DOHH2 (cell line): ENCODE results near the gene ADRA2A.

Source experiments
- H3F3A ChIP-seq: fragments of 200-600 bp; sonication (generic), shearing (Covaris generic); 2 replicates; pipeline ENCODE4 v1.6.0; 2016; ENCODE audit warnings: antibody characterized with exemption, mild to moderate bottlenecking; ENCODE audit not compliant: control insufficient read depth, insufficient read depth
- H3K27ac ChIP-seq: fragments of 200-600 bp; sonication (generic); 2 replicates; pipeline ENCODE4 v1.5.1; 2014; ENCODE audit warnings: low read depth, mild to moderate bottlenecking, low read length, moderate library complexity
- H3K27me3 ChIP-seq: fragments of 200-600 bp; sonication (generic); 2 replicates; pipeline ENCODE4 v1.6.1; 2014; ENCODE audit warnings: mild to moderate bottlenecking, low read length, mixed read lengths; ENCODE audit not compliant: control insufficient read depth
- H3K36me3 ChIP-seq: fragments of 200-600 bp; sonication (generic); 2 replicates; pipeline ENCODE4 v1.6.1; 2014; ENCODE audit warnings: mild to moderate bottlenecking, low read length, moderate library complexity, mixed read lengths; ENCODE audit not compliant: control insufficient read depth
- H3K4me1 ChIP-seq: fragments of 200-600 bp; sonication (generic); 2 replicates; pipeline ENCODE4 v1.6.1; 2014; ENCODE audit warnings: mild to moderate bottlenecking, low read length, mixed read lengths; ENCODE audit not compliant: control insufficient read depth
- H3K4me2 ChIP-seq: fragments of 200-600 bp; sonication (generic); 2 replicates; pipeline ENCODE4 v1.6.0; 2014; ENCODE audit warnings: mild to moderate bottlenecking, low read length, moderate library complexity
- H3K4me3 ChIP-seq: fragments of 200-600 bp; sonication (generic); 2 replicates; pipeline ENCODE4 v1.5.1; 2014; ENCODE audit warnings: mild to moderate bottlenecking, low read length, mixed read lengths
- H3K79me2 ChIP-seq: fragments of 200-600 bp; sonication (generic); 2 replicates; pipeline ENCODE4 v1.6.1; 2014; ENCODE audit warnings: mild to moderate bottlenecking, low read length, mixed read lengths; ENCODE audit not compliant: control insufficient read depth
- H3K9me2 ChIP-seq: fragments of 200-600 bp; sonication (generic); replicated peaks from 2 replicates; pipeline ENCODE4 v1.6.1; 2014; ENCODE audit warnings: mild to moderate bottlenecking, low read length, mixed read lengths; ENCODE audit not compliant: control insufficient read depth
- H3K9me3 ChIP-seq: fragments of 200-600 bp; sonication (generic); 2 replicates; pipeline ENCODE4 v1.6.1; 2014; ENCODE audit warnings: antibody characterized with exemption, low read length, mixed read lengths; ENCODE audit not compliant: control insufficient read depth, insufficient read depth
- H4K20me1 ChIP-seq: fragments of 200-600 bp; sonication (generic); 2 replicates; pipeline ENCODE4 v1.6.0; 2014; ENCODE audit warnings: low read depth, mild to moderate bottlenecking, antibody characterized with exemption, low read length, moderate library complexity; ENCODE audit not compliant: control insufficient read depth, insufficient read depth
- CTCF ChIP-seq: fragments of 200-600 bp; sonication (generic); IDR thresholded peaks from one replicate; pipeline ENCODE4 v1.5.1; 2014; ENCODE audit warnings: antibody characterized with exemption, mild to moderate bottlenecking, low read depth, low read length; ENCODE audit not compliant: poor library complexity, severe bottlenecking
- EZH2phosphoT487 ChIP-seq: fragments of 200-600 bp; sonication (generic); IDR thresholded peaks from 2 replicates; pipeline ENCODE4 v1.6.1; 2017; ENCODE audit warnings: borderline replicate concordance, mild to moderate bottlenecking, antibody characterized with exemption, low read length, moderate library complexity, mixed read lengths

ADRA2A gene

DNA sequence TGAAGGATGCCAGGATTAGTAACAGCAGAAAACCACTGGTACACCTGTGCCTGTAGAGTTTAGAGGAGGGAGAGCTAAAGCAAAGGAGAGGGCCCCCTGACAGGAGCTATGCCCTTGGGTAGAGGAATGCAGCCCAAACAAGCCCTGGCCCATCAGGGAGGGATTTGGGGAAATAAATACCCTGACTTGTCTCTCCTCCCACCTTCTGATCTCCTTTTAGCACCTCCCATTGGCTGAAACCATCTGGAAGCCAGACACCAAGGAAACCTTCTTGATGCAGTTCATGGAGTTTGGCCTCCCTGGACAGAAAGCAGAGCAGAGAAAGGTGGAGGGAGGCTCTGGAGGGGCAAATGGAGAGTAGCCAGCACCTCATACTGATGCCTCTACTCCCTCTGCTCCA lies 45.3 kb downstream of the ADRA2A start:
- Histone ChIP-seq H3K4me3 (no peak overlapping the region), H3K4me1 (no peaks in the 10 kb centered on the region), H3K79me2 (no peaks in the 10 kb centered on the region), H3F3A (no peaks in the 10 kb centered on the region), H3K9me2 (no peaks in the 10 kb centered on the region), H4K20me1 (no peaks in the 10 kb centered on the region), H3K27ac (no peak overlapping the region), H3K36me3 (no peaks in the 10 kb centered on the region), H3K4me2 (no peak overlapping the region), H3K9me3 (no peaks in the 10 kb centered on the region), H3K27me3 (0 out of 2 replicates have a peak, but pooled peaks cover 8% of the 10 kb centered on the region)
- TF ChIP-seq EZH2phosphoT487 (no peak), CTCF (no peak)

DNA sequence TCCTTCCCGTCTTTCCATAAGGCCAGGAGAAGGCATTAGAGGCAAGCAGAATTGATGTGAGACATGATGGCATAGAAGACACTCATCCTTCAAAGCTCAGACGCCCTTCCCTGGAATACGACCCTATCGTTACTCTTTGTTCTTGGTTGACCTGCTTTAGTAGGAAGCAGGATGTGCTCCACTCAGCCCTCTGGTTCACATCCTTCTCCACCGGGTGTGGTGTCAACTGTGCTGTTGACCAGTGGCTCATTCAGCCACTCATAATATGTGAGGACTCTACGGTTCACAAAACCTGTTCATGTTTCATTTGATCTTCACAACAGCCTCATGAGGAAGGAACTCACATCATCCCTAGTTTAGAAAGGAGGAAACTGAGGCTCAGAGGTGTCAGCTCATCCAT lies 47.1 kb downstream of the ADRA2A start:
- H3K9me2 ChIP-seq, result no peaks in the 10 kb centered on the region
- H3K36me3 ChIP-seq, result no peaks in the 10 kb centered on the region
- no peak overlapping the region for H3K27ac ChIP-seq
- TF ChIP-seq CTCF (no peak), EZH2phosphoT487 (no peak)
- no peaks in the 10 kb centered on the region for H4K20me1 ChIP-seq
- no peaks in the 10 kb centered on the region for H3K9me3 ChIP-seq
- H3K27me3 ChIP-seq, result 0 out of 2 replicates have a peak, but pooled peaks cover 8% of the 10 kb centered on the region
- H3K79me2 ChIP-seq, result no peaks in the 10 kb centered on the region
- H3K4me1 ChIP-seq, result no peaks in the 10 kb centered on the region
- no peak overlapping the region for H3K4me3 ChIP-seq
- no peaks in the 10 kb centered on the region for H3F3A ChIP-seq
- no peak overlapping the region for H3K4me2 ChIP-seq

DNA sequence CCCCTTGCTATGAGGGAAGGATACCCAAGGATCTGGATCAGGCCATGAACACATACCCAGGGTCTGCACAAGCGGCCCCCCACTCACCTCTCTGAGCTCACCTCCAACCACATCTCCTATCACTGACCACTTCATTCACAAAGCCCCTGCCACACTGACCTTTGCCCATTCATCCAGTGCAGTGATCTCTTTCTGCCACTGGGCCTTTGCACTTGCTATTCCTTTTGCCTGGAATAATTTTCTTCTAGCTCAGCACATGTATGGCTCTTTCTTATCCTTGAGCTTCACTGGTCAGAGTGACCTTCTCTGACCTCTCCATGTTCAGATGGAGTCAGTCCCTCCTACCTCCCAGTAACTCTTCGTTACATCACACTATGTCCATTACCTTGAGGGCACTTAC lies 48.3 kb downstream of the ADRA2A start:
- no peak overlapping the region for H3K4me3 ChIP-seq
- H3K9me3 ChIP-seq, result no peaks in the 10 kb centered on the region
- H3K9me2 ChIP-seq, result no peaks in the 10 kb centered on the region
- no peaks in the 10 kb centered on the region for H3K36me3 ChIP-seq
- no peaks in the 10 kb centered on the region for H3K79me2 ChIP-seq
- no peaks in the 10 kb centered on the region for H4K20me1 ChIP-seq
- TF ChIP-seq CTCF (no peak), EZH2phosphoT487 (no peak)
- H3K27ac ChIP-seq, result no peak overlapping the region
- no peak overlapping the region for H3K4me2 ChIP-seq
- H3K27me3 ChIP-seq, result 0 out of 2 replicates have a peak, but pooled peaks cover 5% of the 10 kb centered on the region
- no peaks in the 10 kb centered on the region for H3F3A ChIP-seq
- no peaks in the 10 kb centered on the region for H3K4me1 ChIP-seq

DNA sequence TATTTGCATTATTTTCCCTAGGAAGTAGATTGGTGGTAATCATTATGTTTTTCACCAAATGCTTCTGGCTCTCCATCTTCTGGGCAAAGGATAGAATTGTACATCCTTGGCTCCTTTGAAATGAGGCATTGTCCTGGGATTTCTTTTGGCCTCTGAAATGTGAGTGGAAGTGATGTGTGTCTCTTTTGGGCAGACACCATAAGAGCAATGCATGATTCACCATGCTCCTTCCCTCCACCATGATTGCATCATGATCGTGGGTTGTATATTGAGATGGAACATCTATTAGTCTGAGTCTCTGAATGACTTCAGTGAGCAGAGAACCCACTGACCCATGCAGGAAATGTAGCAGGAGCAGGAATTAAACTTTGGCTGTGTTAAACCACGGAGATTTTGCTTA lies 49.2 kb downstream of the ADRA2A start:
- H3K79me2 ChIP-seq, result no peaks in the 10 kb centered on the region
- H3F3A ChIP-seq, result no peaks in the 10 kb centered on the region
- no peak overlapping the region for H3K4me2 ChIP-seq
- H3K4me1 ChIP-seq, result no peaks in the 10 kb centered on the region
- H4K20me1 ChIP-seq, result no peaks in the 10 kb centered on the region
- no peaks in the 10 kb centered on the region for H3K9me3 ChIP-seq
- no peak overlapping the region for H3K4me3 ChIP-seq
- TF ChIP-seq CTCF, result no peak
- TF ChIP-seq EZH2phosphoT487, result no peak
- 0 out of 2 replicates have a peak, but pooled peaks cover 5% of the 10 kb centered on the region for H3K27me3 ChIP-seq
- H3K9me2 ChIP-seq, result no peaks in the 10 kb centered on the region
- no peak overlapping the region for H3K27ac ChIP-seq
- H3K36me3 ChIP-seq, result no peaks in the 10 kb centered on the region
